HCT116 (cell line): ENCODE data around the gene IRF4. TPM values are rescaled to one million over a fixed set of nuclear protein-coding genes. Genes with fewer than 3 reads are reported as not detected.

ENCODE experiments used
- ATAC-seq: fragments of 200-7000 bp; cut with Tn5 transposase; 2 replicates; pipeline ENCODE4 v1.9.1; 2020; ENCODE audit warnings: mild to moderate bottlenecking, moderate library complexity
- BruUV-seq: library from RNA; stranded (reverse); fragments of 400-500 nt; replicated peaks from 2 replicates; lab custom pipeline; 2021; lab: Mats Ljungman, UMichigan
- CTCF ChIA-PET: fragments of 300-600 bp; sonication (Branson Sonifier 250); formaldehyde crosslinking; loops from one replicate; lab custom pipeline; 2021; ENCODE audit warnings: antibody characterized with exemption; lab: Charles Lee
- POLR2A ChIA-PET: fragments of 300-600, 350-600 bp; sonication (Branson Sonifier 250); formaldehyde crosslinking; loops from one replicate; lab custom pipeline; 2021; ENCODE audit warnings: antibody characterized with exemption; lab: Charles Lee
- RAD21 ChIA-PET, 2 experiments: fragments of 300-600 bp; sonication (Branson Sonifier 250); formaldehyde crosslinking; loops; one replicate each; lab custom pipeline; 2023; ENCODE audit warnings: low total read pairs in 2 of 2; ENCODE audit not compliant: uncharacterized antibody in 2 of 2, unreplicated experiment in 2 of 2, low non-redundant PET in 1 of 2; lab: Charles Lee
- DNase-seq: peaks from one replicate; pipeline ENCODE4 v3.0.0-alpha.2; 2010; ENCODE audit warnings: low read depth, low spot score
- H2AFZ ChIP-seq: fragments of 200-600 bp; shearing (Covaris generic), sonication (generic); 2 replicates; pipeline ENCODE4 v1.6.1; 2017; ENCODE audit warnings: low read depth, mixed run types, mixed read lengths, antibody characterized with exemption, low read length; ENCODE audit not compliant: poor library complexity, severe bottlenecking
- H3K27ac ChIP-seq: 2 replicates; pipeline ENCODE4 v1.5.1; 2012; ENCODE audit warnings: low read depth, low read length
- H3K27me3 ChIP-seq: fragments of 200-600 bp; sonication (generic); 2 replicates; pipeline ENCODE4 v1.6.1; 2016; ENCODE audit warnings: mixed run types, low read length, mixed read lengths; ENCODE audit not compliant: insufficient read depth
- H3K36me3 ChIP-seq, 2 experiments: fragments of 200-500 bp in 1 of 2; fragments of 200-600 bp in 1 of 2; sonication (Bioruptor generic) in 1 of 2; sonication (generic) in 1 of 2; 2 replicates each; pipeline versions ENCODE4 v1.5.1 to v1.6.1; 2014 to 2016; ENCODE audit warnings: low read length in 2 of 2, inconsistent platforms in 1 of 2, mixed read lengths in 1 of 2, mixed run types in 1 of 2; ENCODE audit not compliant: insufficient read depth in 2 of 2, control insufficient read depth in 1 of 2
- H3K4me1 ChIP-seq, 2 experiments: fragments of 200-600 bp in 1 of 2; sonication (generic) in 1 of 2; 2 replicates each; pipeline versions ENCODE4 v1.5.1 to v1.6.1; 2012 to 2017; ENCODE audit warnings: low read length in 2 of 2, inconsistent platforms in 1 of 2, mild to moderate bottlenecking in 1 of 2, mixed read lengths in 1 of 2, mixed run types in 1 of 2, moderate library complexity in 1 of 2; ENCODE audit not compliant: insufficient read depth in 2 of 2, control insufficient read depth in 1 of 2
- H3K4me2 ChIP-seq: fragments of 200-600 bp; sonication (generic); 2 replicates; pipeline ENCODE4 v1.6.1; 2017; ENCODE audit warnings: mixed run types, low read length, mixed read lengths
- H3K4me3 ChIP-seq, 2 experiments: fragments of 200-600 bp in 1 of 2; sonication (generic) in 1 of 2; replicated peaks in 1 of 2; 2 replicates each; pipeline ENCODE4 v1.5.1; 2011 to 2016; ENCODE audit warnings: low read length in 2 of 2, control low read depth in 1 of 2, low read depth in 1 of 2, mild to moderate bottlenecking in 1 of 2, mixed read lengths in 1 of 2, mixed run types in 1 of 2
- H3K79me2 ChIP-seq: fragments of 200-600 bp; sonication (generic); 2 replicates; pipeline ENCODE4 v1.6.1; 2017; ENCODE audit warnings: mild to moderate bottlenecking, mixed run types, low read length, moderate library complexity, mixed read lengths; ENCODE audit not compliant: insufficient read depth
- H3K9ac ChIP-seq: fragments of 200-600 bp; sonication (generic); 2 replicates; pipeline ENCODE4 v1.6.1; 2016; ENCODE audit warnings: low read length, mixed read lengths
- H3K9me2 ChIP-seq: fragments of 200-600 bp; sonication (generic), shearing (Covaris generic); 2 replicates; pipeline ENCODE4 v1.6.1; 2017; ENCODE audit warnings: mixed run types, mild to moderate bottlenecking, moderate library complexity; ENCODE audit not compliant: insufficient read depth
- H3K9me3 ChIP-seq, 2 experiments: fragments of 200-500 bp in 1 of 2; fragments of 200-600 bp in 1 of 2; sonication (Bioruptor generic) in 1 of 2; sonication (generic) in 1 of 2; 2 replicates each; pipeline ENCODE4 v1.6.1; 2014 to 2017; ENCODE audit warnings: low read length in 2 of 2, mixed read lengths in 2 of 2, inconsistent platforms in 1 of 2, low read depth in 1 of 2, mild to moderate bottlenecking in 1 of 2, mixed run types in 1 of 2, moderate library complexity in 1 of 2; ENCODE audit not compliant: control insufficient read depth in 1 of 2, insufficient read depth in 1 of 2
- H4K20me1 ChIP-seq: fragments of 200-600 bp; sonication (generic), shearing (Covaris generic); 2 replicates; pipeline ENCODE4 v1.6.1; 2017; ENCODE audit warnings: mixed run types, mild to moderate bottlenecking, moderate library complexity; ENCODE audit not compliant: insufficient read depth
- EZH2phosphoT487 ChIP-seq: fragments of 200-600 bp; IDR thresholded peaks from 2 replicates; pipeline ENCODE4 v1.6.1; 2018; ENCODE audit warnings: antibody characterized with exemption, borderline replicate concordance
- FOSL1 ChIP-seq: IDR thresholded peaks from 2 replicates; pipeline ENCODE4 v1.6.1; 2012; ENCODE audit warnings: low read depth
- MAX ChIP-seq: IDR thresholded peaks from 2 replicates; pipeline ENCODE4 v1.6.1; 2012
- POLR2A ChIP-seq: IDR thresholded peaks from 2 replicates; pipeline ENCODE4 v1.7.0; 2011; ENCODE audit warnings: borderline replicate concordance; ENCODE audit not compliant: insufficient read depth, insufficient read length; ENCODE audit errors: extremely low read depth
- REST ChIP-seq: IDR thresholded peaks from 2 replicates; pipeline ENCODE4 v1.6.1; 2012; ENCODE audit warnings: low read depth
- SIN3A ChIP-seq: IDR thresholded peaks from 2 replicates; pipeline ENCODE4 v1.6.1; 2012; ENCODE audit warnings: low read depth
- TCF7L2 ChIP-seq: IDR thresholded peaks from 2 replicates; pipeline ENCODE4 v1.7.0; 2011; ENCODE audit warnings: borderline replicate concordance, inconsistent platforms; ENCODE audit not compliant: insufficient read depth, insufficient read length; ENCODE audit errors: extremely low read depth
- YY1 ChIP-seq: IDR thresholded peaks from 2 replicates; pipeline ENCODE4 v1.6.1; 2011; ENCODE audit warnings: low read length, low read depth, moderate library complexity, mild to moderate bottlenecking; ENCODE audit not compliant: insufficient replicate concordance; ENCODE audit errors: extremely low read depth
- ZFX ChIP-seq: fragments of 450-650 bp; IDR thresholded peaks from 2 replicates; pipeline ENCODE4 v1.6.1; 2017
- intact Hi-C: fragments of 100-400 bp; cut with micrococcal nuclease; formaldehyde crosslinking; loops from 2 replicates; pipeline ENCODE4 v1.10.0; 2022
- total RNA-seq: library from RNA; stranded (reverse); gene quantifications from one replicate; pipeline ENCODE4 v1.2.1, GENCODE V29; 2021; ENCODE audit not compliant: unreplicated experiment

The IRF4 gene
- total RNA-seq, 1 experiment from 2014 or later: 1.2 TPM

GRCh38 chr6:456887-457286 lies 65.3 kb downstream of the IRF4 start:
- no peaks in the 10 kb centered on the region for H3K9me2 ChIP-seq
- H3K4me2 ChIP-seq: no peak overlapping the region
- intact Hi-C loops: no loop called here
- no peak overlapping the region for H3K27ac ChIP-seq
- no peak overlapping the region for H3K4me3 ChIP-seq
- TF ChIP-seq YY1 (no peak), EZH2phosphoT487 (no peak), TCF7L2 (no peak), FOSL1 (no peak), ZFX (no peak), POLR2A (no peak), REST (no peak), SIN3A (no peak), MAX (no peak)
- TF ChIP-seq, all 23 proteins: peak for 0
- no peak for ATAC-seq
- ChIA-PET POLR2A (no interaction called here), RAD21 (no interaction called here), CTCF (no interaction called here)
- Histone ChIP-seq H3K9me3 (no peaks in the 10 kb centered on the region), H3K4me1 (no peaks in the 10 kb centered on the region), H3K27me3 (0 out of 2 replicates have a peak, but pooled peaks cover 8% of the 10 kb centered on the region), H3K36me3 (no peaks in the 10 kb centered on the region), H3K9ac (no peak overlapping the region), H4K20me1 (no peaks in the 10 kb centered on the region), H2AFZ (no peak overlapping the region), H3K79me2 (no peaks in the 10 kb centered on the region)
- BruUV-seq: no TSS peak
- DNase-seq: no peak

Other genes starting within 250 kb of the IRF4 start
- 19.2 TPM for gene DUSP22, start 99.3 kb upstream of the IRF4 start, total RNA-seq